HepG2 (cell line): ENCODE results near the gene KIAA0825. TPM values are rescaled to one million over a fixed set of nuclear protein-coding genes. Genes with fewer than 3 reads are reported as not detected.
A peak's percentile ranks its signal among the peaks of the same experiment; 100 is the strongest.

Source experiments
- AKNA ChIP-seq: sonication (generic); formaldehyde crosslinking; IDR thresholded peaks from 2 replicates; pipeline ENCODE4 v1.4.0; 2020; ENCODE audit warnings: missing genetic modification reagents, borderline replicate concordance
- ATF7-NPFF ChIP-seq: sonication (generic); formaldehyde crosslinking; IDR thresholded peaks from 2 replicates; pipeline ENCODE4 v1.8.1; 2023; ENCODE audit warnings: mild to moderate bottlenecking, low read depth, missing genetic modification reagents, moderate library complexity
- GFI1 ChIP-seq: sonication (generic); formaldehyde crosslinking; IDR thresholded peaks from 2 replicates; pipeline ENCODE4 v1.5.0; 2020; ENCODE audit warnings: missing genetic modification reagents, mild to moderate bottlenecking, borderline replicate concordance
- PHF20 ChIP-seq: sonication (generic); formaldehyde crosslinking; IDR thresholded peaks from 2 replicates; pipeline ENCODE4 v1.5.0; 2020; ENCODE audit warnings: mild to moderate bottlenecking, missing genetic modification reagents
- POLR2AphosphoS5 ChIP-seq: IDR thresholded peaks from 2 replicates; pipeline ENCODE4 v1.6.1; 2012; ENCODE audit warnings: low read depth, low read length
- RBFOX2 ChIP-seq: fragments of 200-400 bp; formaldehyde crosslinking; IDR thresholded peaks from 2 replicates; pipeline ENCODE4 v1.6.1; 2017; ENCODE audit warnings: low read depth, mild to moderate bottlenecking, low read length
- RCOR2 ChIP-seq: IDR thresholded peaks from 2 replicates; pipeline ENCODE4 v1.6.1; 2016; ENCODE audit warnings: missing biosample characterization, missing genetic modification reagents
- STAT6 ChIP-seq: sonication (generic); formaldehyde crosslinking; IDR thresholded peaks from 2 replicates; pipeline ENCODE4 v1.4.0; 2020; ENCODE audit warnings: missing genetic modification reagents, mild to moderate bottlenecking, borderline replicate concordance
- TGIF2 ChIP-seq: IDR thresholded peaks from 2 replicates; pipeline ENCODE4 v1.6.1; 2016; ENCODE audit warnings: control low read depth, missing compliant biosample characterization
- ZC3H13 ChIP-seq: sonication (generic); formaldehyde crosslinking; IDR thresholded peaks from 2 replicates; pipeline ENCODE4 v1.8.1; 2023; ENCODE audit warnings: mild to moderate bottlenecking, missing genetic modification reagents, moderate library complexity
- ZFX ChIP-seq: sonication (generic); formaldehyde crosslinking; IDR thresholded peaks from 2 replicates; pipeline ENCODE4 v1.4.0; 2020; ENCODE audit warnings: mild to moderate bottlenecking, low read depth, missing genetic modification reagents, moderate library complexity
- ZNF501 ChIP-seq: sonication (generic); formaldehyde crosslinking; IDR thresholded peaks from 2 replicates; pipeline ENCODE4 v1.5.1; 2020; ENCODE audit warnings: mild to moderate bottlenecking, moderate library complexity, missing genetic modification reagents
- ZNF674 ChIP-seq: sonication (generic); formaldehyde crosslinking; IDR thresholded peaks from 2 replicates; pipeline ENCODE4 v1.5.0; 2020; ENCODE audit warnings: low read depth, mild to moderate bottlenecking, missing genetic modification reagents
- polyA plus RNA-seq, 8 experiments: library from polyadenylated mRNA; depleted of rRNA in 3 of 8; stranded (reverse) in 7 of 8; unstranded in 1 of 8; fragments of >200 nt; fragmentation: Illumina TruSeq in 4 of 8; extraction: Trizol in 4 of 8; gene quantifications; 2 replicates each; pipeline versions ENCODE4 v1.2.1 to v1.2.3, GENCODE V29; 2011 to 2016; ENCODE audit warnings: low read depth in 4 of 8, missing spikeins in 1 of 8, mixed read lengths in 1 of 8; ENCODE audit not compliant: insufficient read depth in 1 of 8
- total RNA-seq, 5 experiments: library from RNA; depleted of rRNA; stranded (reverse); fragments of >200 nt; fragmentation: Illumina TruSeq; extraction: Trizol; gene quantifications; 2 replicates each; pipeline ENCODE4 v1.2.3, GENCODE V29; 2016; ENCODE audit warnings: low read depth in 1 of 5
- TF ChIP-seq, protein P1 (sequence below): sonication (generic); formaldehyde crosslinking; conservative IDR thresholded peaks from 2 replicates; pipeline ENCODE4 v1.4.0; 2020; ENCODE audit warnings: missing genetic modification reagents
- TF ChIP-seq, protein P2 (sequence below): sonication (generic); formaldehyde crosslinking; IDR thresholded peaks from 2 replicates; pipeline ENCODE4 v1.5.0; 2020; ENCODE audit warnings: missing genetic modification reagents, mild to moderate bottlenecking, borderline replicate concordance

Gene KIAA0825
- total and polyA plus RNA-seq, 2 of the 13 experiments (the other 11 are each of a cell fraction or from before 2014, with no cell fraction given) = 0.05 to 0.51 TPM

DNA sequence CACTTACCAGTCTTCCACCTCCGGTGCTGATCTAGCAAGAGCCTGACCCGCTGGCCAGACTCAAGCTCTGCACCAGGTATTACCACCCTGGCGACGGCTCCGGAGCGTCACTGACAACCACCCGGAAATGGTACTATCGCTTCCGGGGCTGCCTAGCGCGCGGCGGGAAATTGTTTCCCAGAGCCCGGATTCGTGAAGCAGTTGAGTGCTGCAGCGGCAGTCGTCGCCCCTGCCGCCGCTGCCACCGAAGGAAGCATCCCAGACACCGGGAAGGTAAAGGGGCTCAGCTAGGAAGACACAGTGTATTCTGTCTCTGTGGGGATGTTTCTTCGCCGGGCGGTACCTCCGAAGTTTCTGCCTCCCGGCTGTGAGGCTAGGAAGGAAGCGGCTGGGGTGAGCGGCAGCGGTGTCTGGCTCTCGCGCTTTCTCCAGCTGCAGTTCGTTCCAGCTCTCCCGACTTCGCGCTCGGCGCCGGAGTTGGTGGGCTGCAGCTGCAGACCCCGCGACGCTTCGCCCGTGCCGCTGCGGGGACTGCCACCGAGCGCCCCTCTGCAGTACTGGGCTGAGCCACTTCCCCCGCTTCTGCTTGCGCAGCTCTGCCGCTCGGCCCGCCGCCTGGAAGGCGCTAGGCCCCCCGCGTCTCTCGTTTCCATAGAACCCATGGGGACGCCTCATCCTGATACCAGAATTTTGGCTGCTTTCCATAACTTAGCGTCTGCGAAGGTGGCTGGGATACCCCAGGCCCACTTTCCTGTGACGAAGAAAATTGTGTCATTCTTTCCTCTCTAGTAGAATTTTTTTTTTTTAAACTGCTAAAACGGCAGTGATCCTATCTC lies at the start of gene KIAA0825, which contains the start of gene SLF1 (continued):
- TF ChIP-seq AKNA (CRISPR knock-in tag) = 0 out of 2 replicates have a peak, but pooled peaks have one; percentile 53
- TF ChIP-seq, protein P1, sequence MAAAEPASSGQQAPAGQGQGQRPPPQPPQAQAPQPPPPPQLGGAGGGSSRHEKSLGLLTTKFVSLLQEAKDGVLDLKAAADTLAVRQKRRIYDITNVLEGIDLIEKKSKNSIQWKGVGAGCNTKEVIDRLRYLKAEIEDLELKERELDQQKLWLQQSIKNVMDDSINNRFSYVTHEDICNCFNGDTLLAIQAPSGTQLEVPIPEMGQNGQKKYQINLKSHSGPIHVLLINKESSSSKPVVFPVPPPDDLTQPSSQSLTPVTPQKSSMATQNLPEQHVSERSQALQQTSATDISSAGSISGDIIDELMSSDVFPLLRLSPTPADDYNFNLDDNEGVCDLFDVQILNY (CRISPR knock-in tag) = peak; percentile 99
- TF ChIP-seq STAT6 (CRISPR knock-in tag) = 0 out of 2 replicates have a peak, but pooled peaks have one; percentile 50
- TF ChIP-seq, protein P2, sequence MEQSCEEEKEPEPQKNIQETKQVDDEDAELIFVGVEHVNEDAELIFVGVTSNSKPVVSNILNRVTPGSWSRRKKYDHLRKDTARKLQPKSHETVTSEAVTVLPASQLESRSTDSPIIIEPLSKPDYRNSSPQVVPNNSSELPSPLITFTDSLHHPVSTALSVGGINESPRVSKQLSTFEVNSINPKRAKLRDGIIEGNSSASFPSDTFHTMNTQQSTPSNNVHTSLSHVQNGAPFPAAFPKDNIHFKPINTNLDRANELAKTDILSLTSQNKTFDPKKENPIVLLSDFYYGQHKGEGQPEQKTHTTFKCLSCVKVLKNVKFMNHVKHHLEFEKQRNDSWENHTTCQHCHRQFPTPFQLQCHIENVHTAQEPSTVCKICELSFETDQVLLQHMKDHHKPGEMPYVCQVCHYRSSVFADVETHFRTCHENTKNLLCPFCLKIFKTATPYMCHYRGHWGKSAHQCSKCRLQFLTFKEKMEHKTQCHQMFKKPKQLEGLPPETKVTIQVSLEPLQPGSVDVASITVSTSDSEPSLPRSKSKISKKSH = 0 out of 2 replicates have a peak, but pooled peaks have one; percentile 39
- TF ChIP-seq ZC3H13 (CRISPR knock-in tag) = 0 out of 2 replicates have a peak, but pooled peaks have one; percentile 13
- TF ChIP-seq RCOR2 (CRISPR knock-in tag) = no peak
- peak; percentile 57; the same call in 1 of the 2 replicates for TF ChIP-seq POLR2AphosphoS5
- TF ChIP-seq ZNF674 (CRISPR knock-in tag) = no peak
- TF ChIP-seq RBFOX2 = peak; percentile 72
- 0 out of 2 replicates have a peak, but pooled peaks have one; percentile 17 for TF ChIP-seq GFI1
- TF ChIP-seq ZNF501 = peak; percentile 88
- TF ChIP-seq PHF20 (CRISPR knock-in tag) = peak; percentile 87
- TF ChIP-seq ATF7-NPFF (CRISPR knock-in tag) = 0 out of 2 replicates have a peak, but pooled peaks have one; percentile 25
- TF ChIP-seq ZFX = peak; percentile 79
- peak; percentile 56; the same call in 1 of the 2 replicates for TF ChIP-seq TGIF2 (CRISPR knock-in tag)
